Transverse colon (tissue), 4 donors: ENCODE measurements around the gene ATG7. TPM values are rescaled to one million over a fixed set of nuclear protein-coding genes. Genes with fewer than 3 reads are reported as not detected.
"Not testable (repeated sequence)": the region's sequence is repeated elsewhere in the genome, so short reads cannot be mapped to it uniquely, and the experiment has no call there.

ENCODE experiments used
- DNase-seq: peaks from one replicate; pipeline ENCODE4 v3.0.0-alpha.2; 2019
- H3K27ac ChIP-seq, 4 donors: fragments of 200-600 bp; sonication (generic); 2 replicates each; pipeline ENCODE4 v1.5.1; 2016 to 2018; ENCODE audit warnings: inconsistent platforms in 4 of 4
- H3K27me3 ChIP-seq: fragments of 200-600 bp; sonication (generic); 2 replicates; pipeline ENCODE4 v1.5.1; 2017; ENCODE audit warnings: inconsistent platforms
- H3K36me3 ChIP-seq, 4 donors: fragments of 200-600 bp; sonication (generic); 2 replicates each; pipeline ENCODE4 v1.5.1; 2017 to 2019; ENCODE audit warnings: inconsistent platforms in 4 of 4
- H3K4me1 ChIP-seq, 4 donors: fragments of 200-600 bp; sonication (generic); 2 replicates each; pipeline ENCODE4 v1.5.1; 2017 to 2020; ENCODE audit warnings: inconsistent platforms in 4 of 4
- H3K4me3 ChIP-seq, 4 donors: fragments of 200-600 bp; sonication (generic); 1 replicate in 1 of 4; 2 replicates in 3 of 4; pipeline versions ENCODE4 v1.5.1 to v1.6.1; 2017 to 2019; ENCODE audit warnings: inconsistent platforms in 4 of 4
- H3K9me3 ChIP-seq, 2 donors: fragments of 200-600 bp; sonication (generic); 2 replicates each; pipeline ENCODE4 v1.5.1; 2017 to 2019; ENCODE audit warnings: inconsistent platforms in 2 of 2
- CTCF ChIP-seq, 5 experiments: fragments of 200-600 bp in 3 of 5; fragments of 450-650 bp in 2 of 5; sonication (generic) in 3 of 5; IDR thresholded peaks; 1 replicate in 2 of 5; 2 replicates in 3 of 5; pipeline ENCODE4 v1.5.1; 2016 to 2017; ENCODE audit warnings: antibody characterized with exemption in 5 of 5, inconsistent platforms in 3 of 5, mild to moderate bottlenecking in 2 of 5, moderate library complexity in 1 of 5
- EP300 ChIP-seq: sonication (generic); formaldehyde crosslinking; IDR thresholded peaks from one replicate; pipeline ENCODE4 v1.6.1; 2017; ENCODE audit warnings: antibody characterized with exemption, low read depth
- POLR2A ChIP-seq: fragments of 450-650 bp; IDR thresholded peaks from one replicate; pipeline ENCODE4 v1.6.1; 2016; ENCODE audit warnings: antibody characterized with exemption, mild to moderate bottlenecking, moderate library complexity
- POLR2AphosphoS5 ChIP-seq, 3 donors: sonication (generic); formaldehyde crosslinking; IDR thresholded peaks; one replicate each; pipeline ENCODE4 v1.6.1; 2016; ENCODE audit warnings: antibody characterized with exemption in 3 of 3
- WGBS, 2 donors: methylation state at CpG; one replicate each; pipeline ENCODE4 v1.1.5; 2018; ENCODE audit warnings: low coverage in 1 of 2; 5-methylcytosine and 5-hydroxymethylcytosine counted together
- in situ Hi-C, 4 donors: fragments of 200-750 bp; cut with MboI; loops; one replicate each; pipeline versions ENCODE4 v1.15.0 to v1.15.1; 2017; ENCODE audit warnings: low sequenced_read_pairs in 3 of 4, low pct_ligation_motif_present in 1 of 4, low pct_unique_long_range_greater_than_20kb in 1 of 4
- intact Hi-C: fragments of 100-400 bp; cut with DNase I; formaldehyde crosslinking; loops from one replicate; pipeline ENCODE4 v1.15.1; 2023; ENCODE audit warnings: low total_unique reads
- total RNA-seq, 4 donors: library from RNA; depleted of rRNA; stranded (reverse); fragments of >200 nt; gene quantifications; one replicate each; pipeline ENCODE4 v1.1.0, GENCODE V29; 2016

ATG7 gene
- total RNA-seq, 4 donors from 2014 or later, result 44.5 to 122 (median 75.0) TPM

GRCh38 chr3:11495948-11496557 is 223.9 kb downstream of the ATG7 start:
- intact Hi-C loops, result loop anchor here (1.0 kb wide), 1 partner anchor 32 kb away; no protein-coding TSS in a partner anchor
- no peak for TF ChIP-seq POLR2AphosphoS5 (IDR thresholded peaks at IDR 0.05)
- no peak for TF ChIP-seq EP300
- no peak for TF ChIP-seq CTCF (IDR thresholded peaks at IDR 0.05)
- TF ChIP-seq POLR2A, result no peak
- peaks cover 8 to 11% (median 9%) of the 10 kb centered on the region in 4 donors for H3K4me1 ChIP-seq
- no peak for DNase-seq
- H3K9me3 ChIP-seq, result peaks cover 0 to 4% of the 10 kb centered on the region in 2 donors
- H3K27ac ChIP-seq, result no peak overlapping the region
- no peaks in the 10 kb centered on the region for H3K27me3 ChIP-seq
- 85 to 90% methylated on average over 9 to 11 of the region's 11 CpGs for WGBS, 2 donors
- in situ Hi-C loops, result no loop called here
- H3K36me3 ChIP-seq, result no peaks in the 10 kb centered on the region
- H3K4me3 ChIP-seq, result no peak overlapping the region

DNA sequence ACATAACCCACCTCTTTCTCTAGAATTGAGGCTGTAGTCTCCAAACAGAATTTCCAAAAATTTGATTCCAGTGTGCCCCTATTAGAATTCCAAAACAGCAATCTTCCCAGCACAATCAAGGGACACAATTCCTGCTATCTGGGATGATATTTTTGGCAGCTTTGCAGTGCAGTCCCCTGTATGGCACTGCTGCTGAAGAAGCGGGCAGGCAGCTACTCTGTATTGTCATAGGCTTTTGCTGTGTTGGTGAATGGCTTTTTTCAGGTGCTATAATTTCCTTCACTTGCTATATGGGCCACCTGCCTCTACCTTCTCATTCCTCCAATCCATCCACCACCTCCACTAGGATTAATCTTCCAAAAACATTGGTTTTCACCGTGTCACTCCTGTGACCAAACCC is 226.0 kb downstream of the ATG7 start:
- in situ Hi-C loops (no loop called here), intact Hi-C loops (no loop called here)
- TF ChIP-seq EP300 (no peak), CTCF (IDR thresholded peaks at IDR 0.05) (no peak), POLR2A (no peak), POLR2AphosphoS5 (IDR thresholded peaks at IDR 0.05) (no peak)
- no peak overlapping the region for H3K4me3 ChIP-seq
- H3K27ac ChIP-seq, result peak overlapping the region in 2 of 4 donors; percentile 47 to 54
- no peak for DNase-seq
- peaks cover 8 to 11% (median 9%) of the 10 kb centered on the region in 4 donors for H3K4me1 ChIP-seq
- WGBS, 2 donors, result 86 to 87% methylated on average over 1 to 2 of the region's 2 CpGs
- H3K27me3 ChIP-seq, result no peaks in the 10 kb centered on the region
- peaks cover 0 to 4% of the 10 kb centered on the region in 2 donors for H3K9me3 ChIP-seq
- no peaks in the 10 kb centered on the region for H3K36me3 ChIP-seq

DNA sequence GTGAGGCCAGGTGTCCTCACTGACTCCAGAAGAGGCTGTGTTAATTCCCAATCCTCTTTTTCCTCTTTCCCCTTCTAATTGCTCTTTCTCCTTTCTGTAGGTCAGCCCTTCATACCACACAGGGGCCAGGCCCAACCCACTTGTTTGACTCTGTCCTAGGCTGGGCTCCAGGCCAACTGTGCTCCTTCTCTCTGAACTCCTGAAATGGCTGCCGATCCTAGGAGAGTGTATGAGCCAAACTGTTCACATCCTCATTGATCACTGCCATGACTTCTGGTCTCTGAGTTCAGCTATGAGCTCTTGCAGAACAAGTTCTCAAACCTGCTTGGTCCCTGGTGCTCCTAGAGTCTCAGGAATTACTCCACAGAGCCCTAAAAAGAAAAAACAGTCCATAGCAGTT is 226.4 kb downstream of the ATG7 start:
- H3K27me3 ChIP-seq, result no peaks in the 10 kb centered on the region
- no peak for TF ChIP-seq CTCF (IDR thresholded peaks at IDR 0.05)
- no peak for TF ChIP-seq POLR2A
- TF ChIP-seq EP300, result no peak
- in situ Hi-C loops (no loop called here), intact Hi-C loops (no loop called here)
- no peak overlapping the region for H3K4me3 ChIP-seq
- WGBS, 2 donors, result 0 to 29% methylated on average over 1 of the region's 1 CpG
- peak overlapping the region in 2 of 4 donors; percentile 47 to 54 for H3K27ac ChIP-seq
- DNase-seq, result peak; percentile 64
- H3K9me3 ChIP-seq, result peaks cover 0 to 3% of the 10 kb centered on the region in 2 donors
- H3K36me3 ChIP-seq, result no peaks in the 10 kb centered on the region
- peaks cover 8 to 11% (median 9%) of the 10 kb centered on the region in 4 donors for H3K4me1 ChIP-seq

GRCh38 chr3:11499144-11499543 is 226.9 kb downstream of the ATG7 start:
- H3K27me3 ChIP-seq, result no peaks in the 10 kb centered on the region
- no peaks in the 10 kb centered on the region for H3K9me3 ChIP-seq
- TF ChIP-seq CTCF (IDR thresholded peaks at IDR 0.05) (no peak), EP300 (no peak), POLR2A (no peak), POLR2AphosphoS5 (IDR thresholded peaks at IDR 0.05) (no peak)
- no peak for DNase-seq
- peaks cover 8 to 11% (median 9%) of the 10 kb centered on the region in 4 donors for H3K4me1 ChIP-seq
- in situ Hi-C loops (no loop called here), intact Hi-C loops (no loop called here)
- H3K36me3 ChIP-seq, result no peaks in the 10 kb centered on the region
- H3K4me3 ChIP-seq, result no peak overlapping the region
- 89 to 100% methylated on average over 1 to 6 of the region's 6 CpGs for WGBS, 2 donors
- H3K27ac ChIP-seq, result peak overlapping the region in 1 of 4 donors; percentile 47

- H3K27ac ChIP-seq, intact Hi-C loops, H3K4me3 ChIP-seq, H3K9me3 ChIP-seq, DNase-seq, H3K27me3 ChIP-seq, H3K36me3 ChIP-seq: not testable (repeated sequence)
- in situ Hi-C loops, result loop anchor here in 1 of 4 donors (25.0 kb wide), 1 partner anchor 115 kb away; no protein-coding TSS in a partner anchor
- WGBS, 2 donors, result no CpG with 5 or more reads among the region's 3 CpGs
- peaks cover 9 to 11% (median 9%) of the 10 kb centered on the region in 4 donors for H3K4me1 ChIP-seq
Observed at GRCh38 chr3:11502413-11502812, 230.2 kb downstream of the ATG7 start.
